Hepatic stellate cell (primary cell): ENCODE measurements around the gene KRTAP24-1.
A peak's percentile ranks its signal among the peaks of the same experiment; 100 is the strongest.

Experiments
- DNase-seq: peaks from one replicate; pipeline ENCODE4 v3.0.0; 2011; ENCODE audit warnings: low spot score

The KRTAP24-1 gene, protein sequence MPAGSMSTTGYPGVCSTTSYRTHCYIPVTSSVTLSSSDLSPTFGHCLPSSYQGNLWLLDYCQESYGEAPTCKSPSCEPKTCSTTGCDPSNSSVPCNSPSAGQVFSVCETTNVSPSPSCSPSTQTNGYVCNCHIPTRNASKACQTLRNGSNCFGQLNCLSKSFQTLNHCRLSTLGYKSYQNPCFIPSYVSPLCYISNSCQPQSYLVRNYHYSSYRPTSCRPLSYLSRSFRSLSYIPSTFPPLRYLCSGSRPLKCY

DNA sequence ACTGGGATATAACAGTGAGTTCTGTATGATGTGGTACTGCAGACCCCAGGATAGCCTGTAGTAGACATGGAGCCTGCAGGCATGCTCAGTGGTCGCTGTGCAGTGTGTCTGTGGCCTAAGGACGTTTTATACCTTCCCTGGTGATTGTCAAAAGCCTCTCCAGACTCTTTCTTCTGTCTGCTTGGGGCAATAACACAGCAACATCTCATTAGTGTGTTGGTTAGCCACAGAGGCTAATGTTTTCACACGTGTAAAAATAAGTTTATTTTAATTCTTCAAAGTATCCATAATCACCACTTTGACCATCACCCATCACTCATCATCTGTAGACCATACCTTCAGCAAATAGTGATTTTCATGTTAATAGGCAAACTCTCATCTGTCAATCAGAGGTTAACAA is at the start of gene KRTAP24-1:
TSS of gene KRTAP24-1 (minus strand) at position 101 of the 400 bp plus-strand sequence. CDS start at position 83, 18 bp downstream.
- no peak for DNase-seq

DNA sequence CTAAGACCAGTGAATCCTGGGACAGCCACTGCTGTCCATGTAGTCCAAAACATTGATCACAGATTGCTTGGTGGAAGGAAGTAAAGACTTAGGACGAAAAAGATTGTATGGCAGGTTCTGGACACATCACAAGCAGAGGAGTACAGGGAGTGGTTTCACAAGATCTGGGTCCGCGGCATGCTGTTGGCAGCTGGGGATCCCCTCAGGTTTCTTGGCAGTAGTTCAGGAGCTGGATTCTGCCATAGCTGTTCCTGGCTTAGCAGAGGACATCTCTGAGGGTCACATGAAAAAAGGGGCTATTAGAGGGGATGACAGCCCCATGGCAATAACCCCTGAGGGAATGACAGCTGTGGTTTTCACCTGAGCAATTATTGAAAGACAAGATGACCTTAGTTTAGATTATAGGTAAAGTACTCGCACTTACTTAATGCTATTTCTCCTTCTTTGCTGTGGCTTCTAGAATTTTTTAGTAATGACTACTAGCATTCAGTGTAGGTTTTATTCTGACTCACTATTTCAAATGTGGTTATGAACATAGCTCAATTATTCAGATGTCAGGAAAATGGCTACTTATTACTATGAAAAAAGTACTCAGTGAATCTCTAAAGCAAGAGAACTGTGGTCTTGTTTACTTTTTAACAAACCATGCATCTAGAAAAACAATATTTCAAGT is 46.6 kb upstream of the KRTAP24-1 start:
- DNase-seq = no peak

DNA sequence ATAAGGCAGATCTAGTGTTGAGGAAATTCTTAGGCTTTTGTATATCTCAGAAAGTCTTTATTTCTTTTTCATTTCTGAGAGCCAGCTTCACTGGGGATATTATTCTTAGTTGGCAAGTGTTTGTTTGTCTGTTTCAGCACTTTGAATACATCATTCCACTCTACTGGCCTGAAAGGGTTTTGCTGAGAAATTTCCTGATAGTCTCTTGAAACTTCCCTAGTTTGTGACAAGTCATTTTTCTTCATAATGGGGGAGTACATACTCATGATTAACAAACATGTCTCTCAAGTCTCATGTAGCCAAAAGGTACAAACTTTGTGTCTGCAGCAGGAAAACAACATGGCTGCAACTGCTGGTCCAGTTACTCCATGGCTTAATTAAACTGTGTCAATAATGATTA is 43.6 kb upstream of the KRTAP24-1 start:
- no peak for DNase-seq

DNA sequence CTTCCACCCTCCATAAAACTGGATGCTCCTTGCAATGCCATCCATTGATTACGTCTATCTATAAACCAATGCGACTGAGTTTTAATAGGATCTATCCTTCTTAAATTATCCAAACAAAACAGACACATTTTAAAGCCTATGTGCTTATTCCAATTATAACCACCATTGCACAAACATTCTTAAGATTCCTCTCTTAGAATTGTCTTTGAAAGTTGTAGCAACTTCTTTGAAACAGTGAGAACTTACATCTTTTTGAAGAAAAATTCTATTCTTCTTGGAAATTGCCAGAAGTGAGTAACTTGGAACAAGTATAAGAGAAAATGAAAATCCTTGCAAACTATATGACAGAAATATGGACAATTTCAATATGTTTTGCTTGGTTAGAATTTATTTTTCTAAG is 37.5 kb upstream of the KRTAP24-1 start, which contains the start of gene KRTAP26-1:
TSS of gene KRTAP26-1 (minus strand) at position 101 of the 400 bp plus-strand sequence. CDS start 280 bp downstream, outside the sequence.
- DNase-seq = no peak

DNA sequence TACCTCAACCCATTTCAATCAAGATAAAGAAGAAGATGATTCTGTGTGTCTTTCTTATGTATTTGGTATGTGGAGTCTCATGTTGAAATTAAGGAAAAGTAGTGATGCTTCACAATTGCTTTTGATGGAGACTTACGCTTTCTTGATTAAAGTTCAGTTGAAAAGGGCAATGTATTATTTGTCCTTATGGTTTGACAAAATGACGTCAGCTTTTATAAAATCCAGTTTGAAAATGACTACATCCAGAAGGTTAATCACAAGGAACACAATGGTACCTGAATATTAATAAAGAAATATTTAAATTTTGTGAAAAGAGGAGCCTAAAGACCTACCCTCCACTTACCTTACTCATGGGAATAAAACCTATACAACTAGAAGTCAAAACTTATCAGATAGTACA is 33.0 kb upstream of the KRTAP24-1 start:
- DNase-seq = no peak

DNA sequence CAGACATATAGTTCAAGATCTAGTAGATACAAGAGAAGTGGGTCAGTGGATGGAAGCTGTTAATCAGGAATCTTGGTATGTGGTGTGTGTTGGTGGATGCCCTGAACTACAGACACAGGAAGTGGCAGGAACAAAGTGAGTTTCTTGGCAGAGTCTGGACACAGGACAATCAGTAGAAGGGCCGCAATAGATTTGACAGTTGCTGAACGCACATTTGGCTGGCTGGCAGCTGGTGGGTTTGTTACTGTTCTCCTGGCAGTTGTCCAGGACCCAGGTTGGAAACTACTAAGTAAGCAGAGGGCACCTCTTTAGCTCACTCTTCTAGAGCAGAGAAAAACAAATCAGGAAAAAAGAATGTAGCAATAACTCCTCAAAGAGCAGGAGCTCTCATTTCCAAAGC is 24.1 kb upstream of the KRTAP24-1 start:
- DNase-seq = no peak

DNA sequence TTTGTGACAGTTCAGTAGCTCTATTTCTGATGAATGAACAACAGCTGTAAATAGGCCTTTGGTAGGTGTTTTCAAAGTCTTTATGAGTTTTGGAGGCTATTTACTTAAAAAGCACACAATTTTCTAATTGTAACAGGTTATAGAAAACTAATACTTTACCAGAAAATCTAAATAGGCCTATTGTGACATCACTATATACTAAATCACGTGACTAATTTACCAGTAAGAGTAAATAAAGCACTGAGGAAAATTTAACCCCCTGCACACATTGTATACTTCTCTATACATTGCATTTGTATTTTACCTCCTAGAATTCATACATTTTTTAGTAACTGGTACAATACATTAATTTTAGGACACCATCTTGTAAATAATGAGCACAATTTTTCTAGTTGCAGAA is 22.4 kb upstream of the KRTAP24-1 start:
- DNase-seq = no peak

DNA sequence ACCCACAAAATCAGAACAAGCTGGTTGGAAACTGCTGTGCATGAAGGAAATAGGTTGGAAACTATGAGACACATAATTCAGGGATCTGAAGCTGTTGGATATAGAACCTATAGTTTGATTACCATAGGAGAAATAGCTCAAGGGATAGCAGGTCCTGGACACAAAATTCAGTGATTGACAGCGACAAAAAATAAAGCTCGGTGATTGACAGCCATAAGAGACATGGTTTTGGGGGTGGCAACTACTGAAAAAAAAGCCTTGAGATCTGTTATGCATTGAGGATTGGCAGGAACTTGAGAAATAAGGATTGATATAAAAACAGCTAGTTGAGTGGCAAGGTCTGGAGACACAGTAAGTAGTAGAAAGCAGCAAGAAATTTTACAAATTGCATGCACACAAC is 6.5 kb upstream of the KRTAP24-1 start, which contains the start of gene KRTAP25-1:
TSS of gene KRTAP25-1 (minus strand) at position 300 of the 400 bp plus-strand sequence. CDS start at position 276, 24 bp downstream.
- DNase-seq = no peak

DNA sequence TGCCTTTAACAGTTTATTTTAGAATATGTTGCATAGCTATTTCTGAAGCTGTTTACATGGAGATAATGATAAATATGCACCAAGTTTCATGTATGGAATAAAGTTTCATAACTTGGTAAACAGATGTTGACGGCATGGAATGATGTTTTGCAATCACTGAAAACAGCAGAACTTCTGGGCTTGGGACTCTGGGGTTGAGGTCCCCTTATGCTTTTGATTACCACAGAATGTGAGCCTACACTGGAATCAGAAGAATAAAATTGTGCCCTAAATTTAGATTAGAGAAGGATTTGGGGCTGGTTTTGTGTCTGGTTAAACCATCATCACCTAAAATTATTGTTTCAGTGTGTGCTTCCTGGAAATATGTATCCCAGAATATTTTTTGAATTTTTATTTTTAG is 11.1 kb downstream of the KRTAP24-1 start:
- DNase-seq = no peak

DNA sequence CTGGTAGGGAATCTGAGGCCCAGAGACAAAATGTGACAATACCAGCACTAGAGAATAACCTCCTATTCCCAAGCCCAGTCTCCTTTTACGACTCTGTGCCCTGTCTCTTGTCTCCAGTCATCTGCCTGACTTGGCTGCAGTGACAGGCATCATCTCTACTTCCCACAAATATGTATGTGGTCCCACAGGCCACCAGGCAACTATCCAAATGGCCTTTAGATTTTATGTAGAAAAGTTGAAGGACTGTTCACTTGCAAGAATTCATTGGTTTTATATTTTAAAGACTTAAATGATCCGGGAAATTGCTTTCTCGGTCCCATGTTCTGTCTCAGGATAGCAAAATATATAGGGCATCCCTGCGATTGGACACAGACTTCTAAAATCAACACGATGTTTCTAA is 11.6 kb downstream of the KRTAP24-1 start:
- no peak for DNase-seq

DNA sequence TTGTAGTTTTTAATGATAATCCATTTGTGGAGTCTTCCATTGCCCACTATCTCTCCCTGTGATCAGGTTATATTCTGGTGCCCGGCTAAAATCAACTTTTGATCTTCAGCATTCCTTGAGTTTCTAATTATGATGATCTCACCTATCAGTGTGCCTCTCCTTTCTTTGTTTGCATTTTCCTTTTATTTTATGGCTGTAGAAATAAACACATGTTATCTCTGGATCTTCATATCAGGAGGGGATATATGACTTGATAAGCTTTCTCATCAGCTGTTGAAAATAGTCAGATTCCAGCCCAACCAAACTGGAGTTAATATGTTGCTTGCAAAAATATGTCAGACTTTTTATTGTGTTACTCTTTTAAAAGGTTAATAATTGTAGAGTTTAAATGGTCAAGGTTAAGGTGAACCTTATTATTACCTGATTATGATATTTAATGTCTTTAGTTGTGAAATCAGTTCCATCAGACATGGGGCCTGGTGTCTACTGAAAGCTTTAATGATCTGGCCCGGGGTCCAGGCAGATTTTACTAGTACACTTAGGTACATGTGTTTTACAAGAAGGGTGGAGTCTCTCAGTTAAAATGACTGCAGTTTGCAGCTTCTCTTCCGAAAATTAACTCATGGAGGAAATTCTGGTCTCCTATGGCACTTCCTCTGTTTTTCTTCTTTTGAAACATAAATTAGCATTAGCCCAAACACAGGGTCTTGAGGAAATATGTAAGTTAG is 12.8 kb downstream of the KRTAP24-1 start:
- DNase-seq = no peak

DNA sequence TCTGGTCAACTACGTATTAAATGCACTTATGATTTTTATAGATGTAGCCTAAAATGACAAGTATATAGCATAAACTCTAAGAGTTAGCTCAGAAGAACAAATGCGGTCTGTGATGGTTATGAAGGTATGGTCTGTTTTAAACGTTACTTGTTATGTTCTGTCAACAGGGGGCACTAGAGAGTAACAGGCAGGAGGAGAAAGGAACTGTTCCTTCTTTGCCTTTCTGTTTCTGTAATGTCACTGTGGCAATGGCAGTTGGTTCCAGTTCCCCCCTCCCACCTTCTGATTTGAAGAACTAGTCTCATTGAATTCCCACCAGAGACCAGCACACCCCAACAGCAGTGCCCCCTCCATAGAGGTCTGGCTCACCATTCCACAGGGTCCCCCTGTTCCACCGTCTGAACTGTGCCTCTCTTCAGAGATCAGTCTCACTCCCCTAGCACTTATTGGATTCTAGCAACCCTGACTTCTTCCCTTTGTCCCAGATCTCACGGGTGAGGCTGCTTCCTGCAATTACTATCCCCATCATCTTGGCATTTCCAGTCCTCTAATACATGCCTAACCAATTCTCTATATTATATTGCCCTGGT is 14.0 kb downstream of the KRTAP24-1 start:
- no peak for DNase-seq

DNA sequence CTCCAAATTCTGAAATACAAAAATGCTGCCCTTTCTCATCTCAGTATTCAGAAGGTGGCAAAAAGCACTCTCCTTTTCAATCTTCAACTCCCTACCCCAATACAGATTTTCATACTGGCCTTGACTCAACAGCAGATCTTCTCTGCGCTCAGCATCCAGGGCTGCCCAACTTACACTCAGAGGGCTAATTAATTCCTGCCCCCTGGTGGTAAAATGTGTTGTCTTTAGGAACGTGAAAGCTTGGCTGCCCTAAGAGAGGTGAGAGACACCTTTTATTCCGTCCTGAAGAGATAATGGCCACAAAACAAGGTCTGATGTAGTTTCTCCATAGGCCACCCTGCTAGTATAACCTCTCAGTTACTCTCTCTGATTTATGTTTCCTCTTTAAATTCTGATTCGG is 25.0 kb downstream of the KRTAP24-1 start:
- peak; percentile 12 for DNase-seq

DNA sequence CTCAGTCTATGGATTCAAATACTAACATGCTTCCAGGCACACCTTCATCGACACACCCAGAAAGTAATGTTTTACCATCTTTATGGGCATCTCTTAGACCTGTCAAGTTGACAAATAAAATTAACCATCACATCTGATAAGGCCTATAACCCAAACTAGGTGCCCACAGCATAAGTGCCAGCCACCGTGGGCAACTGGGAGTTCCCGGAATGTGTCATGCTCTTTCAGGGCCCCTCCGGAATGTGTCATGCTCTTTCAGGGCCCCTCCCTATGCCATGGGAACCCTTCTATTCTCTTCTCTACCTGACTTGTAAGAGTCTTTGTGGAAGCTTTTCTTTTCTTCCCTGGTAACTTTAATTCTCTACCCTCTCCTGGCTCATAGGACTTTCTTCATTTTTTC is 26.6 kb downstream of the KRTAP24-1 start:
- no peak for DNase-seq

DNA sequence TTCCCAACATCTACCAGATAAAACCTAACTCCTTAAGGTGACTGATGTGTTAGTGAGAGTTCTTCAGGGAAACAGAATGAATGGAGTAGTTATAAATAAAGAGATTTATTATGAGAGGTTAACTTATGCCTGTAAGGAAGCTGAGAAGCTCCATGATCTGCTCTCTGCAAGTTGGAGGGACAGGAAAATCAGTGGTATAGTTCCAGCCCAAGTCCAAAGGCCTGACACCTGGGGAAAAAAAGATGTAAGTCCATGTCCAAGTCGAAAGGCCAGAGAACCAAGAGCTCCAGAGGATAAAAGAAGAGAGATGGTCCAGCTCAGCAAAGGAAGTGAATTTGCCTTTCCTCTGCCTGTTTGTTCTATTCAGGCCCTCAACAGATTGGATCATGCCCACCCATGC is 27.1 kb downstream of the KRTAP24-1 start:
- no peak for DNase-seq

DNA sequence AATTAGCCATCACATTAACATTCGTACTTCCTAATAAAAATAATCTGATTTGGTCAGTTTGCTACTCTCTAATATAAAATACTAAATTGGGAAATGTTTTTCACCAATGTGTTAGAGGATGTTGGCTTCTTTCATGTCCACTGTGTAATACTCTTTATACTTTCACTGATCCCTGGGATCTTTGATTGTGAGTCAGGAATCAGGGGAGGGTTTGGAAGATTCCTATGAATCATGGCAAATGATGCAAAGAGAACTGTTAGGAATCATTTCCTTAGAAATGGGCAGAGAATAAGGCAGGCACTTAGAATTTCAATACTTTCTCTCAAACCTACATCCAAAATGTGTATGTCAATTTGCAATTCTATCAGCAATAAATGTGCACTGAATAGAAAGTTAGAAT is 31.0 kb downstream of the KRTAP24-1 start:
- DNase-seq = no peak

DNA sequence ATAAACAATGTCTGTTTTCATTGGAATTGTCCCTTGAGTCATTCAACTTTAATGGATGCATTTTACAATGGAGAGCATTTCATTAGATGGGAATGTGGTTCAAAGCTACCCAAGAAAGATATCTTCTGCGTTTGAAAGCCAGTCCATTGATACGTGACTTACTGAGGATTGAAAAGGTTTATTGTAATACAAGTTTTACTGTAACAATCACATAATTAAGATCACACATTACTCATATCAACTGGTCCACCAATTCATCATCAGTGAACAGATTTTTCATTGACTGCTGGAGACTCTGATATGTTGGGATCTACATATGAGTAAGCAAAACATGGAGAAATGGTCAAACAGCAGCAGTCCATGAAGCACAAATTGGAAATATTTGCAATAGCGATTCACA is 32.8 kb downstream of the KRTAP24-1 start:
- DNase-seq = no peak

DNA sequence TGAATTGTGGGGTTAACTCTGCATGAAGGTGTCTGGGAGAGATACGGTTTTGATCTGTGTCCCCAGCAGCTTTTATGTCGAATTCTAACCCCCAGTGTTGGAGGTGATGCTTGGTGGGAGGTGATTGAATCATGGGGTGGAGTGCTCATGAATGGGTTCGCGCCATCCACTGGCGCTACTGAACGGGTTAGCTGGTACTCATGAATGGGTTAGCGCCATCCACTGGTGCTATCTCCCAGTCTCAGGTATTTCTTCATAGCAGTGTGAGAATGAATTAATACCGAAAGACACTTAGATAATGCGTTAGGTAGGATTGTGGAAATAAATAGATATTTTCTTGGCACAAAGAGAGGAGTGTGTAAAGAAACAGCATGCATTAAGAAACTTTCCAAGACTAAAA is 33.9 kb downstream of the KRTAP24-1 start:
- DNase-seq = no peak

DNA sequence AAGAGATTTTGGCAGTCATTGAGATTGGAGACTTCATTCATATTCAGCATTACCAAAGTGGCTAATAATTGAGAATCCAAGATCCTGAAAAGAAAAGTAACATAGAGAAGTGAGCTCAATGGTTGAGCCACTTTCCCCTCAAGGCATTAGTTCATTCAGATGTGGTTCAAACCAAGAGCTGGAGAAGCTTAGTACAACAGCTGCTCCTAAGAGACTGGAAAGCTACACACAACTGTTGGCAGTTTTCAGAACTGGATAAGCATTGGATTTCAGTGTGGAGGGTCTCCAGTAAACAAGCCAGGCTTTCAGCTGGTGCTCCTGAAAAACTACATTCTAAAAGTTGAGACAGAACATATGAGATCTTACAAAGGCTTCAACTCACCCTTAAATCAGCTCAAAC is 37.7 kb downstream of the KRTAP24-1 start:
- DNase-seq = no peak

DNA sequence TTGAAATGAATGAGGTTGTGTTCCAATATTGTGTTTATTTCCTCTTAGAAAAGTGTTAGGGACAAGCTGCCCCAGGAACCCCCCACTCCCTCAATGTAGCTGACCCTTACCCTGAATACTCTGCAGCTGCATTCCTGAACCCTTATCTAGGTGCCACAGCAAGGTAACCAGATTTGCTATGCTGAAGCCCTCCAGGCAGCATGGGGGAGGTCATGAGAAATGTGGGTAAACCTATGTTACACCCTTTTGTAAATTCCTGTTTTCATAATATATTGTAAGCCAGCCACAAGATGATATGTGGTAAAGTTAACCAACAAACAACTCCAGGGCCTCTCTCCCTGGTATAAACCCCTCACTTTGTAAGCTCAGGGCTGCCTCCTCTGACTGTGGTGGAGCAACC is 39.1 kb downstream of the KRTAP24-1 start:
- DNase-seq = no peak

DNA sequence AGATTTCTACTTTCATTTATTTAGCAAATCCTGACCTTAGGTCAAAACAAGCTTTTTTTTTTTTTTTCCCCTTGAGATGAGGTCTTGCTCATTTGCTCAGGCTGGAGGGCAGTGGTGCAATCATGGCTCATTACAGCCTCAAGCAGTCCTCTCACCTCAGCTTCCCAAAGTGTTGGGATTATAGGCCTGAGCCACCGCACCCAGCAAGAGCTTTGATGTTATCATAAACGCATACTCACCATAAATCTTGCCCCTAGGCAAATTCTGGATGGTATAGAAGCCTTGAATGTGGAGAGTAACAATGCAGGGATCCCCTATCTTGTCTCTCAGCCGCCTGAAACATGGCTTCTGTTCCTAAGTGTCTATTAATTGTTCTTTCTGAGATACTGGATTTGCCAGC is 42.1 kb downstream of the KRTAP24-1 start:
- no peak for DNase-seq

DNA sequence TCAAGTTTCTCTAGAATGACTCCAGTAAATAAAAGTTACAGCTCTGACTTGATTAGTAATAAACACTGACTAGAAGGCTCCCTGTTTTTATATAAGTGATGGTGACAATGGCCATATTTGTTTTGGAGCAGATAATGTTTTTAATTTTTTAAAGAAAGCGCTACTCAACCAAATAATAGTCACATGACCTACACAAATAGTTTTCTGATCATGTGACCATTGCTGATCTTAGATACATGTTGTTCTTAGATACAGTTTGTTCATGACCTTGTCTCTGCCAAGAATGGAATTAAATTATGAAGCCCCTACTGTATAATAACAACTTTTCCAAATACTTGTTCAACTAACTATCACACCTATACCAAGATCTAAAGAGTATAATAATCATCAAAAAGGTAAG is 44.6 kb downstream of the KRTAP24-1 start:
- no peak for DNase-seq

DNA sequence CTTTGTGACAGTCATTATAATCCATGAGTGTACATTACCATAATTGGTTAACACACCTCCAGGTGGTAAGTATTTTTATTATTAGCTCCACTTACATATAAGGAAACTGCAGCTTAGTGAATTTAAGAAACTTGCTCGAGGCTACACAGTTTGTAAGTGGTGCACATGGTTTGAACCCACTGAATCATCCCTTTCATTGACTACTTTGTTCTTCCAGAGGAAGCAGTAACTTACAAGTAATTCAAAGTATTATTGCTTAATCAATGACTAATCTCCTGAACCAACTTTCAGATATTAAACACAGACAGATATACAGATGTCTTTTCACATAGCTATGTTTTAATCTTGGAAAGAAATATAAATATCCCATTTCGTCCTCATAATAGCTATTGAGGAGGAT is 48.1 kb downstream of the KRTAP24-1 start:
- no peak for DNase-seq
